Measurements from ENCODE around the gene CCDC102A.

- TF ChIP-seq CTCF (IDR thresholded peaks at IDR 0.05 in 2 of 3, conservative IDR thresholded peaks at IDR 0.05 in 1 of 3; ENCODE audit: borderline replicate concordance in 1 of 3, insufficient read depth in 1 of 3, low read depth in 2 of 3, low read length in 2 of 3): no peak
- no peak for TF ChIP-seq POLR2A (IDR thresholded peaks at IDR 0.05; ENCODE audit: borderline replicate concordance, extremely low read depth, insufficient read depth, insufficient read length)
Observed at GRCh38 chr16:57462978-57463362, 73.4 kb downstream of the CCDC102A start.

Data from HCT116 (cell line).